Measurements from ENCODE around the gene LRP6.

LRP6 gene

DNA sequence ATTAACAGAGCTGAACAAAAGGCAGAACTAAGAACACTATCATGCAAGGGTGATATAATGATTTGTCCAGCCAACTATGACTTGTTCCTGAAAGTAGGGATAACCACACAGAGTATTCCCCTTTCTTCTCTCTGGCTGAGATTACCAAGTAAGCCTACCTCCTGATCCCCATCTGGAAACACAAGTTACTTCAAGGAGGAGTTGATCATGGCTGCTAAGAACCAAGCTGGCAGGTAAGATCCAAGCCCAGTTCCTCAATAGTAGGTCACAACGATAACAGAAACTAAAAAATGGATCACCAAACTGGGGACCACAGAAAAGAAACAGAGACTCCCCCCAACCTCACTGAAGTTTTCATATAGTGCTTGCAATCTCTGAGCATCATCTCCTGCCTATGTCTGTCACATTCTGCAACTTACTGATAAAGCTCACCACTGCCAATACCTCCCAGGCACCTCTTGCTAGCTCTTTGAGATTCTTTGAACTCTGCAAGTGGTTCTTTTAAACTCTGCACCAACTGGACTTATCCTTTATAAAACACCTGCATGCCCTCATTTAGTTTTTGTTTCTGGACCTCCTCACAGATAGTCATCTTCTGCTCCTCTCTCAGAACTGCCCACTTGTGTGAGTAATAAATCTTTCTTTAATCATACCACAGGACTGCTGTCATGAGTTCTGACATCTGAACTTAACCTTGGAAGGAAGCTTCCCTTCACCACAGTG lies 76.6 kb downstream of the LRP6 start:
- Histone ChIP-seq H3K14ac (ENCODE audit: low read length) (no peak overlapping the region), H3K9me3 (replicated peaks in 1 of 2; ENCODE audit: control insufficient read depth in 2 of 2, insufficient read depth in 1 of 2, low read depth in 1 of 2, low read length in 2 of 2) (peaks cover 0 to 12% of the 10 kb centered on the region in 2 donors), H4K8ac (ENCODE audit: low read depth, low read length) (no peak overlapping the region), H3K23ac (ENCODE audit: low read depth, low read length, poor library complexity) (no peak overlapping the region), H3K4me1 (ENCODE audit: control insufficient read depth in 2 of 2, insufficient read depth in 1 of 2, low read depth in 1 of 2, low read length in 2 of 2) (peaks cover 0 to 2% of the 10 kb centered on the region in 2 donors), H3K79me1 (ENCODE audit: low read depth, low read length) (peaks cover 2% of the 10 kb centered on the region), H3K27me3 (ENCODE audit: control insufficient read depth in 3 of 3, insufficient read depth in 3 of 3, low read depth in 1 of 3, low read length in 3 of 3) (no peaks in the 10 kb centered on the region), H3K9ac (ENCODE audit: low read depth, low read length, poor library complexity) (no peak overlapping the region), H4K91ac (ENCODE audit: low read depth, low read length, poor library complexity) (no peak overlapping the region), H2BK5ac (ENCODE audit: low read length) (no peak overlapping the region), H2AFZ (ENCODE audit: low read length) (no peak overlapping the region), H2BK120ac (ENCODE audit: low read depth, low read length) (no peak overlapping the region), H2BK15ac (ENCODE audit: low read length) (no peak overlapping the region), H3K4me2 (ENCODE audit: insufficient read depth, low read length, poor library complexity, severe bottlenecking) (no peak overlapping the region), H2AK5ac (ENCODE audit: low read depth, low read length) (no peak overlapping the region), H2BK12ac (ENCODE audit: low read length) (no peak overlapping the region), H3K36me3 (replicated peaks in 1 of 2; ENCODE audit: control insufficient read depth in 2 of 2, insufficient read depth in 2 of 2, low read length in 2 of 2) (peaks cover 0 to 36% of the 10 kb centered on the region in 2 donors), H3K18ac (ENCODE audit: low read length) (no peak overlapping the region), H3K27ac (replicated peaks; ENCODE audit: low read length) (no peak overlapping the region), H3K4me3 (ENCODE audit: low read length in 2 of 2) (no peak overlapping the region), H3K4ac (ENCODE audit: low read length) (no peak overlapping the region)
- DNase-seq (ENCODE audit: low spot score), result no peak
- WGBS, 2 donors (ENCODE audit: extremely low coverage in 2 of 2, insufficient read length in 2 of 2, insufficient replicate concordance in 1 of 2), result no CpG with 5 or more reads among the region's 1 CpG

- no peak overlapping the region for H3K9ac ChIP-seq (ENCODE audit: low read depth, low read length, poor library complexity)
- H3K14ac ChIP-seq (ENCODE audit: low read length), result no peak overlapping the region
- peaks cover 3 to 4% of the 10 kb centered on the region in 2 donors for H3K4me1 ChIP-seq (ENCODE audit: control insufficient read depth in 2 of 2, insufficient read depth in 1 of 2, low read depth in 1 of 2, low read length in 2 of 2)
- H3K36me3 ChIP-seq (replicated peaks in 1 of 2; ENCODE audit: control insufficient read depth in 2 of 2, insufficient read depth in 2 of 2, low read length in 2 of 2), result peaks cover 4 to 70% of the 10 kb centered on the region in 2 donors
- no peak for DNase-seq (ENCODE audit: low spot score)
- no peak overlapping the region for H3K27ac ChIP-seq (replicated peaks; ENCODE audit: low read length)
- no peak overlapping the region for H3K4ac ChIP-seq (ENCODE audit: low read length)
- no peak overlapping the region for H2AFZ ChIP-seq (ENCODE audit: low read length)
- H2BK120ac ChIP-seq (ENCODE audit: low read depth, low read length), result no peak overlapping the region
- no peak overlapping the region for H3K23ac ChIP-seq (ENCODE audit: low read depth, low read length, poor library complexity)
- no peaks in the 10 kb centered on the region for H3K27me3 ChIP-seq (ENCODE audit: control insufficient read depth in 3 of 3, insufficient read depth in 3 of 3, low read depth in 1 of 3, low read length in 3 of 3)
- H3K9me3 ChIP-seq (replicated peaks in 1 of 2; ENCODE audit: control insufficient read depth in 2 of 2, insufficient read depth in 1 of 2, low read depth in 1 of 2, low read length in 2 of 2), result no peaks in the 10 kb centered on the region
- H2BK5ac ChIP-seq (ENCODE audit: low read length), result no peak overlapping the region
- H3K79me1 ChIP-seq (ENCODE audit: low read depth, low read length), result peaks cover 4% of the 10 kb centered on the region
- WGBS, 2 donors (ENCODE audit: extremely low coverage in 2 of 2, insufficient read length in 2 of 2, insufficient replicate concordance in 1 of 2), result no CpG with 5 or more reads among the region's 2 CpGs
- no peak overlapping the region for H2AK5ac ChIP-seq (ENCODE audit: low read depth, low read length)
- no peak overlapping the region for H2BK12ac ChIP-seq (ENCODE audit: low read length)
- no peak overlapping the region for H4K91ac ChIP-seq (ENCODE audit: low read depth, low read length, poor library complexity)
- H3K4me2 ChIP-seq (ENCODE audit: insufficient read depth, low read length, poor library complexity, severe bottlenecking), result no peak overlapping the region
- H3K18ac ChIP-seq (ENCODE audit: low read length), result no peak overlapping the region
- H2BK15ac ChIP-seq (ENCODE audit: low read length), result no peak overlapping the region
- H3K4me3 ChIP-seq (ENCODE audit: low read length in 2 of 2), result no peak overlapping the region
- no peak overlapping the region for H4K8ac ChIP-seq (ENCODE audit: low read depth, low read length)
Measured at GRCh38 chr12:12185414-12185813, 81.4 kb downstream of the LRP6 start.

DNA sequence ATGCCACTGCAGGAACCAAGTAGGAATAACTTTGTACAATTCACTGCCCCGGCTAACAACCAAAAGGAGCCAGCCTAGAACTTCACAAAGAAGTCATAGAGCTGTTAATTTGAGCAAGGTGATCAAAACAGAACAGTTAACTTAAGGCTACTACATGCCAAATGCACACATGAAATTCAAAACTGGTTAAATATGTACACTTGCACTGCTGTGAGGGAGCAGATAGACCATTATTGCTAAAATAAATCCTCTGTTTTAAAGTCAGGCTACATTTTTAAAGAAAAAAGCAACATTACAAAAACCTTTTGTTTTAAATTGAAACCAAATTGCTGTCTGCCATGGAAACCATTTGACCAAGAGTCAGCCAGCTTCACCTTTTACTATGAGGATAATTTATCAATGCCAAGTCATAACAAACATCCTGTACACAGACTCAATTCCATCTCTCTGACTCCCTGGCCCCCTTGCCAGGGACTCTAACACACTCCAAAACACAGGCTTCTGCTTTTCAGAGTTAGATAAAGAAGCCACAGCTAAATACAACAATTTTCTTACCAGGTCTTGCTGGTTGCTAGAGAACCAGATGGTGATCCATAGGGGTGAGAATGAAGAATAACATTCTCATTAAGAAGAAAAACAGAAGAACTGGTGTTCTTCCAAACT lies 84.0 kb downstream of the LRP6 start:
- Histone ChIP-seq H3K4me1 (ENCODE audit: control insufficient read depth in 2 of 2, insufficient read depth in 1 of 2, low read depth in 1 of 2, low read length in 2 of 2) (peaks cover 3 to 4% of the 10 kb centered on the region in 2 donors), H3K4me2 (ENCODE audit: insufficient read depth, low read length, poor library complexity, severe bottlenecking) (no peak overlapping the region), H2BK5ac (ENCODE audit: low read length) (no peak overlapping the region), H2AK5ac (ENCODE audit: low read depth, low read length) (no peak overlapping the region), H3K4me3 (ENCODE audit: low read length in 2 of 2) (no peak overlapping the region), H3K14ac (ENCODE audit: low read length) (no peak overlapping the region), H3K9ac (ENCODE audit: low read depth, low read length, poor library complexity) (no peak overlapping the region), H2AFZ (ENCODE audit: low read length) (no peak overlapping the region), H4K8ac (ENCODE audit: low read depth, low read length) (no peak overlapping the region), H2BK12ac (ENCODE audit: low read length) (no peak overlapping the region), H3K27me3 (ENCODE audit: control insufficient read depth in 3 of 3, insufficient read depth in 3 of 3, low read depth in 1 of 3, low read length in 3 of 3) (no peaks in the 10 kb centered on the region), H3K18ac (ENCODE audit: low read length) (no peak overlapping the region), H3K4ac (ENCODE audit: low read length) (no peak overlapping the region), H3K79me1 (ENCODE audit: low read depth, low read length) (peaks cover 4% of the 10 kb centered on the region), H3K36me3 (replicated peaks in 1 of 2; ENCODE audit: control insufficient read depth in 2 of 2, insufficient read depth in 2 of 2, low read length in 2 of 2) (peaks cover 4 to 92% of the 10 kb centered on the region in 2 donors), H3K9me3 (replicated peaks in 1 of 2; ENCODE audit: control insufficient read depth in 2 of 2, insufficient read depth in 1 of 2, low read depth in 1 of 2, low read length in 2 of 2) (no peaks in the 10 kb centered on the region), H4K91ac (ENCODE audit: low read depth, low read length, poor library complexity) (no peak overlapping the region), H2BK15ac (ENCODE audit: low read length) (no peak overlapping the region), H3K23ac (ENCODE audit: low read depth, low read length, poor library complexity) (no peak overlapping the region), H2BK120ac (ENCODE audit: low read depth, low read length) (no peak overlapping the region), H3K27ac (replicated peaks; ENCODE audit: low read length) (peak overlapping the region; percentile 16)
- WGBS, 2 donors (ENCODE audit: extremely low coverage in 2 of 2, insufficient read length in 2 of 2, insufficient replicate concordance in 1 of 2), result no CpG with 5 or more reads among the region's 1 CpG
- DNase-seq (ENCODE audit: low spot score), result no peak

GRCh38 chr12:12181511-12181910 lies 85.3 kb downstream of the LRP6 start:
- no peak overlapping the region for H2BK120ac ChIP-seq (ENCODE audit: low read depth, low read length)
- peaks cover 2% of the 10 kb centered on the region for H3K79me1 ChIP-seq (ENCODE audit: low read depth, low read length)
- H2AK5ac ChIP-seq (ENCODE audit: low read depth, low read length), result no peak overlapping the region
- no peak overlapping the region for H3K4ac ChIP-seq (ENCODE audit: low read length)
- no peak overlapping the region for H2BK5ac ChIP-seq (ENCODE audit: low read length)
- no peak overlapping the region for H4K8ac ChIP-seq (ENCODE audit: low read depth, low read length)
- H3K9ac ChIP-seq (ENCODE audit: low read depth, low read length, poor library complexity), result no peak overlapping the region
- no peak overlapping the region for H3K4me3 ChIP-seq (ENCODE audit: low read length in 2 of 2)
- peaks cover 3 to 4% of the 10 kb centered on the region in 2 donors for H3K4me1 ChIP-seq (ENCODE audit: control insufficient read depth in 2 of 2, insufficient read depth in 1 of 2, low read depth in 1 of 2, low read length in 2 of 2)
- H2BK15ac ChIP-seq (ENCODE audit: low read length), result no peak overlapping the region
- H3K14ac ChIP-seq (ENCODE audit: low read length), result no peak overlapping the region
- no peak overlapping the region for H3K18ac ChIP-seq (ENCODE audit: low read length)
- H3K9me3 ChIP-seq (replicated peaks in 1 of 2; ENCODE audit: control insufficient read depth in 2 of 2, insufficient read depth in 1 of 2, low read depth in 1 of 2, low read length in 2 of 2), result no peaks in the 10 kb centered on the region
- H3K27me3 ChIP-seq (ENCODE audit: control insufficient read depth in 3 of 3, insufficient read depth in 3 of 3, low read depth in 1 of 3, low read length in 3 of 3), result no peaks in the 10 kb centered on the region
- no peak for DNase-seq (ENCODE audit: low spot score)
- H4K91ac ChIP-seq (ENCODE audit: low read depth, low read length, poor library complexity), result no peak overlapping the region
- no peak overlapping the region for H2BK12ac ChIP-seq (ENCODE audit: low read length)
- no peak overlapping the region for H2AFZ ChIP-seq (ENCODE audit: low read length)
- no CpG with 5 or more reads among the region's 1 CpG for WGBS, 2 donors (ENCODE audit: extremely low coverage in 2 of 2, insufficient read length in 2 of 2, insufficient replicate concordance in 1 of 2)
- H3K23ac ChIP-seq (ENCODE audit: low read depth, low read length, poor library complexity), result no peak overlapping the region
- H3K36me3 ChIP-seq (replicated peaks in 1 of 2; ENCODE audit: control insufficient read depth in 2 of 2, insufficient read depth in 2 of 2, low read length in 2 of 2), result peaks cover 4 to 90% of the 10 kb centered on the region in 2 donors
- H3K4me2 ChIP-seq (ENCODE audit: insufficient read depth, low read length, poor library complexity, severe bottlenecking), result no peak overlapping the region
- no peak overlapping the region for H3K27ac ChIP-seq (replicated peaks; ENCODE audit: low read length)

All from neuronal stem cell (in vitro differentiated cells).